Neutrophil (primary cell): ENCODE measurements around the gene PYCARD.

Experiments used
- H3K27ac ChIP-seq: fragments of 200-600 bp; sonication (generic); 2 replicates; pipeline ENCODE4 v1.5.1; 2016; ENCODE audit warnings: mild to moderate bottlenecking, moderate library complexity
- H3K27me3 ChIP-seq: fragments of 200-600 bp; sonication (generic); 2 replicates; pipeline ENCODE4 v1.6.0; 2016; ENCODE audit warnings: mild to moderate bottlenecking
- H3K36me3 ChIP-seq: fragments of 200-600 bp; sonication (generic); 2 replicates; pipeline ENCODE4 v1.5.1; 2017
- H3K4me1 ChIP-seq, 2 experiments: fragments of 200-600 bp in 1 of 2; sonication (generic) in 1 of 2; 1 replicate in 1 of 2; 2 replicates in 1 of 2; pipeline versions ENCODE4 v1.5.1 to v1.6.1; 2013 to 2016; ENCODE audit warnings: low read depth in 1 of 2, low read length in 1 of 2, mild to moderate bottlenecking in 1 of 2, moderate library complexity in 1 of 2; ENCODE audit not compliant: control insufficient read depth in 1 of 2, insufficient read depth in 1 of 2
- H3K4me3 ChIP-seq, 2 experiments: fragments of 200-600 bp in 1 of 2; sonication (generic) in 1 of 2; 1 replicate in 1 of 2; 2 replicates in 1 of 2; pipeline ENCODE4 v1.5.1; 2013 to 2016; ENCODE audit warnings: low read depth in 1 of 2, low read length in 1 of 2, mild to moderate bottlenecking in 1 of 2, moderate library complexity in 1 of 2
- H3K9me3 ChIP-seq: fragments of 200-600 bp; sonication (generic); 2 replicates; pipeline ENCODE4 v1.5.1; 2016
- TF ChIP-seq, protein P1 (sequence below): fragments of 200-600 bp; sonication (generic); IDR thresholded peaks from 2 replicates; pipeline ENCODE4 v1.5.1; 2016; ENCODE audit warnings: antibody characterized with exemption

PYCARD gene

DNA sequence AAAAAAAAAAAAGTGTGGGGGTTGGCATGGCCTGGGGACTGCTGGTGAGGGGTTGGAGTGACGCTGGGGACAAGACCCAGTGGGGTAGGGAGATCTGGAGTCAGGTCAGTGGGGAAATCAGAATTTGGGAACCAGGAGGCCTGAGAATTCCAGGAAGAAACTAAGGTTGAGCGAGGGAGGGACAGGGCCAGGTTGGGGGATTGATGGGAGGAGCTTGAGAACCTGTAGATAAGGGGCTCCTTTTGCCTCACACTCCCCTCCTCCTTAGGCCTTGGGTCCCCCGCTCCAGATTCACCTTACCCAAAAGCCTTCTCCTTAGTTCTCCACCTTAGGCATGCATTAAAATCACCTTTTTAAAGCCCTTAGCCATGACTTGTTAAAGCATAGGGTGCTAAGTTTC is 22.6 kb upstream of the PYCARD start:
- Histone ChIP-seq H3K4me1 (peaks cover 3 to 6% of the 10 kb centered on the region in 2 experiments), H3K4me3 (no peak overlapping the region), H3K27me3 (peaks cover 14% of the 10 kb centered on the region), H3K36me3 (no peaks in the 10 kb centered on the region), H3K27ac (no peak overlapping the region), H3K9me3 (no peaks in the 10 kb centered on the region)
- TF ChIP-seq, protein P1, sequence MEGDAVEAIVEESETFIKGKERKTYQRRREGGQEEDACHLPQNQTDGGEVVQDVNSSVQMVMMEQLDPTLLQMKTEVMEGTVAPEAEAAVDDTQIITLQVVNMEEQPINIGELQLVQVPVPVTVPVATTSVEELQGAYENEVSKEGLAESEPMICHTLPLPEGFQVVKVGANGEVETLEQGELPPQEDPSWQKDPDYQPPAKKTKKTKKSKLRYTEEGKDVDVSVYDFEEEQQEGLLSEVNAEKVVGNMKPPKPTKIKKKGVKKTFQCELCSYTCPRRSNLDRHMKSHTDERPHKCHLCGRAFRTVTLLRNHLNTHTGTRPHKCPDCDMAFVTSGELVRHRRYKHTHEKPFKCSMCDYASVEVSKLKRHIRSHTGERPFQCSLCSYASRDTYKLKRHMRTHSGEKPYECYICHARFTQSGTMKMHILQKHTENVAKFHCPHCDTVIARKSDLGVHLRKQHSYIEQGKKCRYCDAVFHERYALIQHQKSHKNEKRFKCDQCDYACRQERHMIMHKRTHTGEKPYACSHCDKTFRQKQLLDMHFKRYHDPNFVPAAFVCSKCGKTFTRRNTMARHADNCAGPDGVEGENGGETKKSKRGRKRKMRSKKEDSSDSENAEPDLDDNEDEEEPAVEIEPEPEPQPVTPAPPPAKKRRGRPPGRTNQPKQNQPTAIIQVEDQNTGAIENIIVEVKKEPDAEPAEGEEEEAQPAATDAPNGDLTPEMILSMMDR = no peak

GRCh38 chr16:31224092-31224955 is 21.8 kb upstream of the PYCARD start:
- Histone ChIP-seq H3K36me3 (no peaks in the 10 kb centered on the region), H3K9me3 (no peaks in the 10 kb centered on the region), H3K27me3 (peaks cover 17% of the 10 kb centered on the region), H3K4me3 (no peak overlapping the region), H3K27ac (no peak overlapping the region), H3K4me1 (peaks cover 3 to 6% of the 10 kb centered on the region in 2 experiments)
- TF ChIP-seq, protein P1 = no peak

GRCh38 chr16:31223044-31223443 is 20.5 kb upstream of the PYCARD start:
- Histone ChIP-seq H3K36me3 (no peaks in the 10 kb centered on the region), H3K4me1 (peaks cover 3 to 6% of the 10 kb centered on the region in 2 experiments), H3K27ac (no peak overlapping the region), H3K9me3 (no peaks in the 10 kb centered on the region), H3K4me3 (no peak overlapping the region), H3K27me3 (peaks cover 30% of the 10 kb centered on the region)
- TF ChIP-seq, protein P1 = no peak

DNA sequence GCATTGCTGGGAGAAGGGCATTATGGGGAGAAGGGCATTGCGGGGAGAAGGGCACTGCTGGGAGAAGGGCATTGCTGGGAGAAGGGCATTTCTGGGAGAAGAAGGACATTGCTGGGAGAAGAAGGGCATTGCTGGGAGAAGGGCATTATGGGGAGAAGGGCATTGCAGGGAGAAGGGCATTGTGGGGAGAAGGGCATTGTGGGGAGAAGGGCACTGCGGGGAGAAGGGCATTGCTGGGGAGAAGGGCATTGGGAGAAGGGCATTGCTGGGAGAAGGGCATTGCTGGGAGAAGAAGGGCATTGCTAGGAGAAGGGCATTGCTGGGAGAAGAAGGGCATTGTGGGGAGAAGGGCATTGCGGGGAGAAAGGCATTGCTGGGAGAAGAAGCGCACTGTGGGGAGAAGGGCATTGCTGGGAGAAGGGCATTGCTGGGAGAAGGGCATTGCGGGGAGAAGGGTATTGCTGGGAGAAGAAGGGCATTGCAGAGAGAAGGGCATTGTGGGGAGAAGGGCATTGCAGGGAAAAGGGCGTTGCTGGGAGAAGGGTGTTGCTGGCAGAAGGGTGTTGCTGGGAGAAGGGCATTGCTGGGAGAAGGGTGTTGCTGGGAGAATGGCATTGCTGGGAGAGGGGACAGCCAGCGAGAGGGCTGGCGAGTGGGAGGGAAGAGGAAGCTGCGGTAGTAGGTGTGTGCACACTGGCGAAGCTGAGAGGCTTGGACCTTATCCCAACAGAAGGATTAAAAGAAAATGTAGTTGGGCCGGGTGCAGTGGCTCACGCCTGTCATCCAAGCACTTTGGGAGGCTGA is 19.0 kb upstream of the PYCARD start:
- no peaks in the 10 kb centered on the region for H3K36me3 ChIP-seq
- peaks cover 10 to 13% of the 10 kb centered on the region in 2 experiments for H3K4me1 ChIP-seq
- TF ChIP-seq, protein P1 = no peak
- no peak overlapping the region for H3K4me3 ChIP-seq
- no peaks in the 10 kb centered on the region for H3K9me3 ChIP-seq
- H3K27me3 ChIP-seq = peaks cover 44% of the 10 kb centered on the region
- no peak overlapping the region for H3K27ac ChIP-seq

GRCh38 chr16:31219154-31219741 is 16.7 kb upstream of the PYCARD start:
- Histone ChIP-seq H3K27me3 (peaks cover 68% of the 10 kb centered on the region), H3K4me1 (peaks cover 29 to 36% of the 10 kb centered on the region in 2 experiments), H3K9me3 (no peaks in the 10 kb centered on the region), H3K4me3 (no peak overlapping the region), H3K27ac (no peak overlapping the region), H3K36me3 (no peaks in the 10 kb centered on the region)
- TF ChIP-seq, protein P1 = no peak
